Caki2 (cell line): ENCODE data around the gene SI. TPM values are rescaled to one million over a fixed set of nuclear protein-coding genes. Genes with fewer than 3 reads are reported as not detected.

ENCODE experiments used
- total RNA-seq: library from RNA; depleted of rRNA; stranded (reverse); fragments of >200 nt; shearing (Covaris generic); gene quantifications from 2 replicates; pipeline ENCODE4 v1.2.3, GENCODE V29; 2014; ENCODE audit warnings: low replicate concordance; rRNA removed

The SI gene
- total RNA-seq, 1 experiment from 2014 or later = not detected

Other genes with a start within 250 kb of the SI start
- not detected in 2 replicates for gene SLITRK3, start 117.9 kb upstream of the SI start, total RNA-seq